HCEC 1CT (cell line): Measurements from ENCODE around the gene TEF.

Experiments used
- DNase-seq: peaks from one replicate; pipeline ENCODE4 v3.0.0-alpha.2; 2017

TEF gene

GRCh38 chr22:41381329-41382097 lies at the start of gene TEF:
TEF (plus strand) TSS chr22:41381942; CDS start chr22:41382045, 103 bp downstream.
- DNase-seq, result peak; percentile 99

- no peak for DNase-seq
Measured at GRCh38 chr22:41332217-41332939, 49.4 kb upstream of the TEF start.

- no peak for DNase-seq
Measured at GRCh38 chr22:41333806-41334205, 47.9 kb upstream of the TEF start.

GRCh38 chr22:41334215-41334614 lies 47.5 kb upstream of the TEF start:
- DNase-seq, result no peak

GRCh38 chr22:41334951-41335635 lies 46.6 kb upstream of the TEF start:
- no peak for DNase-seq

GRCh38 chr22:41338614-41339212 lies 43.0 kb upstream of the TEF start:
- DNase-seq, result no peak

- no peak for DNase-seq
Measured at GRCh38 chr22:41339823-41340222, 41.9 kb upstream of the TEF start.

GRCh38 chr22:41340357-41340756 lies 41.4 kb upstream of the TEF start:
- DNase-seq, result no peak

- no peak for DNase-seq
Measured at GRCh38 chr22:41341012-41341411, 40.7 kb upstream of the TEF start.

- no peak for DNase-seq
Measured at GRCh38 chr22:41341990-41342389, 39.8 kb upstream of the TEF start.

GRCh38 chr22:41343300-41343699 lies 38.4 kb upstream of the TEF start:
- no peak for DNase-seq

GRCh38 chr22:41343717-41344116 lies 38.0 kb upstream of the TEF start:
- no peak for DNase-seq

GRCh38 chr22:41344189-41344788 lies 37.5 kb upstream of the TEF start:
- no peak for DNase-seq

GRCh38 chr22:41345807-41346335 lies 35.9 kb upstream of the TEF start:
- DNase-seq, result no peak

GRCh38 chr22:41347066-41347859 lies 34.5 kb upstream of the TEF start:
- DNase-seq, result no peak

- DNase-seq, result no peak
Measured at GRCh38 chr22:41348964-41349484, 32.7 kb upstream of the TEF start.

GRCh38 chr22:41350087-41350486 lies 31.7 kb upstream of the TEF start:
- DNase-seq, result no peak

GRCh38 chr22:41351011-41351410 lies 30.7 kb upstream of the TEF start:
- no peak for DNase-seq

GRCh38 chr22:41352058-41352457 lies 29.7 kb upstream of the TEF start:
- peak; percentile 42 for DNase-seq

GRCh38 chr22:41353862-41354575 lies 27.7 kb upstream of the TEF start:
- DNase-seq, result no peak

- no peak for DNase-seq
Measured at GRCh38 chr22:41354979-41355378, 26.8 kb upstream of the TEF start.
